ENCODE results near the gene ABCA7.

The ABCA7 gene

GRCh38 chr19:1004803-1005664, 34.9 kb upstream of the ABCA7 start:
- DNase-seq: no peak

GRCh38 chr19:1006711-1007398, 33.1 kb upstream of the ABCA7 start:
- no peak for DNase-seq

- no peak for DNase-seq
Measured at GRCh38 chr19:1007399-1008251, 32.3 kb upstream of the ABCA7 start.

GRCh38 chr19:1008268-1009040, 31.5 kb upstream of the ABCA7 start:
- DNase-seq: no peak

GRCh38 chr19:1009041-1009980, 30.6 kb upstream of the ABCA7 start:
- DNase-seq: no peak

- no peak for DNase-seq
Measured at GRCh38 chr19:1009981-1010538, 29.8 kb upstream of the ABCA7 start.

GRCh38 chr19:1010586-1011510, 29.1 kb upstream of the ABCA7 start:
- no peak for DNase-seq

- no peak for DNase-seq
Measured at GRCh38 chr19:1011831-1012333, 28.0 kb upstream of the ABCA7 start.

GRCh38 chr19:1012334-1012733, 27.6 kb upstream of the ABCA7 start:
- DNase-seq: no peak

GRCh38 chr19:1013218-1013617, 26.7 kb upstream of the ABCA7 start:
- no peak for DNase-seq

GRCh38 chr19:1014161-1015060, 25.5 kb upstream of the ABCA7 start:
- DNase-seq: no peak

GRCh38 chr19:1015061-1015781, 24.7 kb upstream of the ABCA7 start:
- DNase-seq: no peak

GRCh38 chr19:1015782-1016646, 23.9 kb upstream of the ABCA7 start:
- DNase-seq: no peak

- DNase-seq: no peak
Measured at GRCh38 chr19:1016647-1017114, 23.2 kb upstream of the ABCA7 start.

GRCh38 chr19:1017115-1017905, 22.6 kb upstream of the ABCA7 start:
- DNase-seq: no peak

- no peak for DNase-seq
Measured at GRCh38 chr19:1017906-1018305, 22.0 kb upstream of the ABCA7 start.

Data from NCI-H69 (cell line).